Lung microvascular endothelial cell (primary cell): ENCODE data around the gene SOWAHB. TPM values are rescaled to one million over a fixed set of nuclear protein-coding genes. Genes with fewer than 3 reads are reported as not detected.
"Not testable (repeated sequence)": the region's sequence is repeated elsewhere in the genome, so short reads cannot be mapped to it uniquely, and the experiment has no call there.

ENCODE experiments used
- DNase-seq, 2 donors: peaks; one replicate each; pipeline versions ENCODE4 v3.0.0 to v3.0.0-alpha.2; 2010; ENCODE audit warnings: low read depth in 2 of 2
- total RNA-seq: library from RNA; depleted of rRNA; stranded (reverse); fragments of >200 nt; gene quantifications from 2 replicates; pipeline ENCODE4 v1.2.1, GENCODE V29; 2014

SOWAHB gene
- total RNA-seq, 1 donor from 2014 or later, result not detected

- no peak for DNase-seq
Observed at GRCh38 chr4:76896048-76896447, 1.9 kb downstream of the SOWAHB start.

- no peak for DNase-seq
Observed at GRCh38 chr4:76895619-76896018, 2.3 kb downstream of the SOWAHB start.

DNA sequence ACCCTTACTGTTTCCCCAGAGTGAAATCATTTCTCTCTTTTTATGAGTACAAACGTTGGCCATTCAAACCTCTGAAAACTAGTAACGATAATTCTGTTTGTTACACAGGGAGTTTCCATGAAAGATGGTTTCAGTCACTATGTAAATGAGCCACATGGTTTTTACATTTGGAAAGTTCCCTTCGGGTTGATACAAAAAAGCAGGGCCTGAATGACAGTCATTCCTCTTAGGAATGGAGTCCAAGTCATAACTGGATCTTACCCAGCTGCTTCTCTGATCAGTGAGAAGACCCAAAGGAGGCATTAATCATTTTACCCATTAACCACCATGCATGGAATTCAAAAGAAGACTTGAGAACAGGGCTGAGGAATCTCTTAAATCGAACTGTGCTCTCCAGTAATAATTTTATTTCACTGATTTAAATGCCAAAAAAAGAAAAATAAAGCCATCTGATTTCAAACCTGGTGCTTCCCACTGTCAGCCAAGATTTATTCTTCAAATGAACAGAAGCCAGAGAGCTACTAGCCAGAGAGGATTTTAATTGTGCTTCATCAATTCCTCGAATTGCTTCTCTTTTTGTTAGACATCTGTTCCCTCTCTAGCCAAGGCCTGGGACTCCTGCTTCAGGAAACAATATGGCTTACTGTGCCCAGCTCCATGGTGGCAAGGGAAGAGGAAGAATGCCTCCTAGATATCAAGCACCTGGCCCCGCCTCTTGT is 3.2 kb downstream of the SOWAHB start:
- no peak for DNase-seq

DNA sequence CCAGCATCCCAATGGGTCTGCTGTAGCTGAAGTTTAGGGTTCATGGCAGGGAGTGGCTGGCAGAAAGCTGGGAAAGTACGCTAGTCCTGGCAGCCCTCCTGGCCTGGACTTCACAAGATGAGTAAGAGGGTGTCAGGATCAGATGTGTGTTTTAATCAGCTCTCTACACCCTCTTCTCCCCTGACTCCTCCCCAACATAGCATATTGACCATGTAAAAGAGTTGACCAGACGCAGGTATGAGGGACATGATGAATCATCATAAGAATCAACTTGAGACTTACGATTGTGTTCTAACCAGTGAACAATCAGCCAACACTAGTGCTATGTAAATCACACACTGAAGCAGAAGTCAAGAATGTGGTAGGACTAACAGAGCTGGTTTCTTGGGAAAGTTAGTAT is 5.3 kb downstream of the SOWAHB start:
- no peak for DNase-seq

DNA sequence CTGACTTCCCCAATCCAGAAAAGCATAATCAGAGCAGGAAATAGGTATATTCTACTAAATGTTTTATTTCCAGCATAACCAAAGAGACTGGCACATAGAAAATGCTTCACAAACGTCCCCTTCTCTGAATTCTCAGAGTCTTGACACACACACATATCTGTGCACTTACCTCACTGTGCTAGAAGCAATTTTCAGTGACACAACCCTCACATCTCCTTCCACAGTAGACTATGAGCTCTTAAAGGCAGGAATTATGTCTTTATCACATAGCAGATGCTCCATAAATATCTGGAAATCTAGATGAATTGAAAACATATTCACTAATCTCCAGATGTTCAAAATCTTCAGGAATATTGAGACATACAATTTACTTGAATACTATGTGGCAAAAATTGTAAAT is 5.9 kb downstream of the SOWAHB start:
- no peak for DNase-seq

- DNase-seq, result no peak
Observed at GRCh38 chr4:76886848-76887441, 11.0 kb downstream of the SOWAHB start.

DNA sequence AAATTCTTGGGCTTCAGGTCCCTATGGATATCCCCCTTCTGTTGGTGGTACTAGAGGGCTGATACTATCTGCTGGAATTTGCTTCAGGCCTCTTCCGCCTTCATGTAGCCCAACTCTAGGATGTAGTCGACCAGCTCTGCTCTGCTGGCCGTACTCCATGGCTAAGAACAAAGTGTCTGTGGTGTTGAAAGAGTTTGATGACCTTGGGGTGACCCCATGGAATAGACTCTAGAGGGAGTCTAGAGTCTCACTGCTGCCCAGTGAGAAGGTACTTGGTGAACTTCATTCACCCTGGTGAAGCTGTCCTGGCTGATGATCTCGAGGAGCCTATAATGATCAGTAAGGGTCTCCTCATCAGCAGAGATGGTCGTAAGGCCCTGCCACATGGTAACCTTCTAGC is 11.7 kb downstream of the SOWAHB start:
- DNase-seq, result no peak

DNA sequence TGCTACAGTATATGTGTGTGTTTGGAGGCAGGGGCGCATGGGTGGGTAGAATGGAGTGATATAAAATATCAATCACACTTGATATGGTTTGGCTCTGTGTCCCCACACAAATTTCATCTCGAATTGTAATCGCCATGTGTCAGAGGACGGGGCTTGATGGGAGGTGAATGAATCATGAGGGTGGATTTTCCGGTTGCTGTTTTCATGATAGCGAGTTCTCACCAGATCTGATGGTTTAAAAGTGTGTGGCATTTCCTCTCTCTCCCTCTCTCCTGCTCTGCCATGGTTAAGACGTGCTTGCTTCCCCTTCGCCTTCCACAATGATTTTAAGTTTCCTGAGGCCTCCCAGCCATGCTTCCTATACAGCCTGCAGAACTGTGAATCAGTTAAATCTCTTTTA is 14.8 kb downstream of the SOWAHB start:
- DNase-seq, result peak; percentile 66 to 88

DNA sequence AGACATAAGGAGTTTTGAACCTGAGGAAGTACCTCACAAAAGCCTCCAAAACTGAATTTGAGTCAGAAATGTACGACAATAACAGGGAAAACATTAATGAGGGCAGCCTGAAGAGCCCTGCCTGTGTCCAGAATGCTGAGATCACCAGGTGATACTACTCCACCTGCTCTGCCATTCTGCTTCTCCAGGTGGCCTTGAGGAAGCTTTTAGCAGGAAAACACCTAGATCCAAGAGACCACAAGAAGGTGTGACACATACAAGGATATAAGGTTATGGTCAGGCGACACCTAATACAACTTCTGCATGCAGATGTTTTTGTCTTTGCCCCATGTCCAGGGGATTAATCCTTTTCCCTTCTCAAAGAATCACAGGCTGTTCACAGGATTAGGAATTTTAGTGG is 15.3 kb downstream of the SOWAHB start:
- DNase-seq, result no peak

- DNase-seq, result no peak
Observed at GRCh38 chr4:76881375-76881774, 16.6 kb downstream of the SOWAHB start.

DNA sequence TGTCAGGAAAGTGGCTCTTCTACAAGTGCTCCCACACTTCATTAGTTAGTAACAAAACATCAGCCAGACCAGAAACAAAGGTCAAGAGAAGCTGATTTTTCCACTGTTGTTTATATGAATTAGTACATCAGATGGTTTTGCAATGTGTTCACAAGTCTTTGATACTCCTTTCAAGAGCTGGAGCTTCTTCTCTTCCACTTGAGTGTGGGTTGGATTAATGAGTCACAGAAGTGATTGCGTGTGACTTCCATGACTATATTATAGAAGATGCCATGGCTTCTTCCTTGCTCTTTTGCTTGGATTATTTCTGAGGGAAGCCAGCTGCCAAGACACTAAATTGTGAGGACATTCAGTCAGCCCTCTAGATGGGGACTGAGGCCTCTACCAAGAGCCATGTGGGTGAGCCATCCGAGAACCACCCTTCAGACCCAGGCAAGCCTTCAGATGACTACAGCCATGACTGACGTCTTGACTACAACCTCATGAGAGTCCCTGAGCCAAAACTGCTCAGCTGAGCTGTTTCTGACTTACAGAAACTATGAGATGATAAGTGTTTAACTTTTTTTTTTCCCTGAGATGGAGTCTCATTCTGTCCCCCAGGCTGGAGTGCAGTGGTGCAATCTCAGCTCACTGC is 18.1 kb downstream of the SOWAHB start:
- no peak for DNase-seq

- DNase-seq, result not testable (repeated sequence)
Observed at GRCh38 chr4:76878641-76879165, 19.2 kb downstream of the SOWAHB start.

DNA sequence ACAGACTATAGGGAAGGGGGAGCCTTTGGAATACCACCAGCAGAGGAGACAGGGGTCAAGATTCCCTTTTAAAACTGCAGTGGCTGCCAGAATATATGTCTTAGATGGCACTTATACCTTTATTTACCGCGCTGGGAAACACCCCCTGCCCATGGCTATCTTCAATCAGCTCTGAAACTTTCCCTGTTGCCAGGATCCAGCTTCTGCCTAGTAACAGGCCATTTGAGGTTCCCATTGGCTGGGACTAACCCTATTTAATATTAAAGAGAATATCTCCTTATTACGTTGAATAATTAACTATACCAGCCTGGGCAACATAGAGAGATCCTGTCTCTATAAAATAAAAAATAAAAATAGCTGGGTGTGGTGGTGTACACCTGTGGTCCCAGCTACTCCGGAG is 23.8 kb downstream of the SOWAHB start:
- no peak for DNase-seq

DNA sequence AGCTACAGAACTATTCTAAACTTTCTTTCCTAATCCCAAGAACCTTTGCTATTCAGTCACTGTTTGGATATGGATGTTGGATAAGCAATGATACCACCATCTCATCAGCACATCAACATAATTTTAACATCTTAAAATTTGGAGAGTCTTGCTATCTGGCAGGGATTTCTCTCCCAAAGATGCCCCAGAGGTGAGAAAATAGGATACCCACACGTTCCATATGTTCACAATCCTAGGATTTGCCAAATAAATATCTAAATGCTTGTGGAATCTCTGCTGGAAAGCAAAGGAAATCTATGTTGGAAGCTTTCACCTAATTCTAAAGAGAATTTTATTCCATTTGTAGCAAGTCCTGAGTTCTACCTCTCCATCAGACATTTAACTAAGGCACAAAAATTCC is 24.4 kb downstream of the SOWAHB start:
- no peak for DNase-seq

DNA sequence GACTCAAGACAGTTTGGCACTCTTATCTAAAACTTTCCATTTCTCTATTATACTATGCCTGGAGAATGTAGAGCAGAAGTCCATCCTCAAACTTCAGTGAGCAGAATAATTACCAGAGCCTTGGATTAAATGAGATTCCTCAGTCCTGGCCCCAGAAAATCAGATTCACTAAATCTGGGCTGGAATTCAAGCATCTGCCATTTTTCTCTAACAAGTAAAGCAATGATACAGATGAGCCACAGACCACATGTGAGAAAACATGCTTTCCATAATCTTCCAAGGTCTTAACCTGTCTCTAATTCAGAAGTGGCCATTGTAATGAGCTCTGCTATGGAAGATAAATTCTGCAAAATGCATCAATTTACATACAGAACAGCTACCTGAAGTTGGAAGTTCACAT is 25.4 kb downstream of the SOWAHB start:
- DNase-seq, result no peak

DNA sequence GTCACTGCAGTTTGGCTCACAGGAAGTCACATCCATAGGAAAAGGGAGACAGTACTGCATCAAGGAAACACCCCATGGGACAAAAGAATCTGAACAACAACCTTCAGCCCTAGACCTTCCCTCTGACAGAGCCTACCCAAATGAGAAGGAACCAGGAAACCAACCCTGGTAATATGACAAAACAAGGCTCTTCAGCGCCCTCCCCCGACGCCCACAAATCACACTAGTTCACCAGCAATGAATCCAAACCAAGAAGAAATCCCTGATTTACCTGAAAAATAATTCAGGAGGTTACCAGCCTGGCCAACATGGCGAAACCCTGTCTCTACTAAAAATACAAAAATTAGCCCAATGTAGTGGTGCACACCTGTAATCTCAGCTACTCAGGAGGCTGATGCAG is 29.2 kb downstream of the SOWAHB start:
- not testable (repeated sequence) for DNase-seq

GRCh38 chr4:76867880-76868655 is 29.9 kb downstream of the SOWAHB start:
- DNase-seq, result no peak

DNA sequence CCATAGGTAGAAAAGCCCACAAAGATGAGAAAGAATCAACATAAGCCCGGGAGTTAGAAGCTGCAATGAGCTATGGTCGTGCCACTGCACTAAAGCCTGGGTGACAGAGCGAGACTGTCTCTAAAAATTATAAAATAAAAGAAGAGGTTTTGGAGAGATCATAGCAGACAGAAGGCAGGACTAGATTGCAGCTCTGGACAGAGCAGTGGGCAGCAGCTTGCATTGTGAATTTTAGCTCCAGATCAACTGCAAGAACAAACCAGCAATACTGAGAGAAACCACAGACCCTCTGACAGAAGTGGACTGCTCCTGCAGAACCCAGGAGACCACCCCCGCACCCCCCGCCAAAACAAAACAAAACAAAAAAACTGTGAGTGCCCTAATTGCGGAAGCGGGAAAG is 30.6 kb downstream of the SOWAHB start:
- no peak for DNase-seq

DNA sequence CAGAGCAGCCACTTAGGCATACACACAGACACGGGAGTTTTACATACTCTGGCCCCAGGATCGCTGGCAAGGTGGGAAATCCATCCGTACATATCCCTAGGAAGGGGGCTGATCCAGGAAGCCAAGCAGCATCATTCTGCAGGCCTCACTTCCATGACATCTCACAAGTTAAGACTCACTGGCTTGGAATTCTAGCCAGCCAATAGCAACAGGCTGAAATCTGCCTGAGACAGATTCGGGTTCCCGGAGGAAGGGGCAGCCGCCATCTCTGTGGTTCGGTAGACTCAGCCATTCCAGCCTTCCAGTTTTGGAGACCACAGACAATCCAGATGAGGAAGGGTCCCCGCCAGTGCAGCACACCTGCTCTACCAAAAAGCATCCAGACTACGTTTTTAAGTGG is 31.3 kb downstream of the SOWAHB start:
- no peak for DNase-seq

- no peak for DNase-seq
Observed at GRCh38 chr4:76858319-76858718, 39.6 kb downstream of the SOWAHB start.

DNA sequence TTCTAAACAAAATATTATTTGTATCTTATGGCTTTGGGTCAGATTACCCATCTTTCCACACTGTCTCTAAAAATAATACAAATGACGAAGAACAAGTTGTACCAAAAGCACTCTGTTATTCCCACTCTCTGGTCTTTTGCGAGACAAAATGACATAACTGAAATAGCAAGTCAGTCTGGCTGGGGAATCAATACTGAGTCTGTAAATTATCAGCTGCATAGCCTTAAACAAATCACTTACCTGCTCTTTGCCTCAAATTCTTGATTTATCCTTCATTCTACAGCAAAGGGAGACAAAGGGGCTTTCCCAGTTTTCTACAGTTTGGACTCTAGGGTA is 40.9 kb downstream of the SOWAHB start:
- no peak for DNase-seq
